Smooth muscle cell (in vitro differentiated cells): Measurements from ENCODE around the gene ZNF69. TPM values are rescaled to one million over a fixed set of nuclear protein-coding genes. Genes with fewer than 3 reads are reported as not detected.
"Not testable (repeated sequence)": the region's sequence is repeated elsewhere in the genome, so short reads cannot be mapped to it uniquely, and the experiment has no call there.

Experiments
- DNase-seq: peaks from one replicate; lab custom pipeline; 2025; ENCODE audit not compliant: unreplicated experiment; lab: John Stamatoyannopoulos, UW
- H2AFZ ChIP-seq: fragments of 200-600 bp; sonication (generic); 2 replicates; pipeline ENCODE4 v1.6.0; 2016; ENCODE audit warnings: antibody characterized with exemption, low read depth, mild to moderate bottlenecking
- H3F3A ChIP-seq: fragments of 200-600 bp; sonication (generic); 2 replicates; pipeline ENCODE4 v1.6.0; 2017; ENCODE audit warnings: antibody characterized with exemption, low read depth
- H3K27ac ChIP-seq: fragments of 200-600 bp; sonication (generic); 2 replicates; pipeline ENCODE4 v1.5.1; 2016; ENCODE audit warnings: low read depth, mild to moderate bottlenecking
- H3K27me3 ChIP-seq: fragments of 200-600 bp; sonication (generic); 2 replicates; pipeline ENCODE4 v1.6.1; 2016; ENCODE audit warnings: low read depth, mild to moderate bottlenecking
- H3K36me3 ChIP-seq: fragments of 200-600 bp; sonication (generic); 2 replicates; pipeline ENCODE4 v1.5.1; 2016; ENCODE audit warnings: low read depth
- H3K4me1 ChIP-seq: fragments of 200-600 bp; sonication (generic); 2 replicates; pipeline ENCODE4 v1.5.1; 2016; ENCODE audit warnings: low read depth
- H3K4me2 ChIP-seq: fragments of 200-600 bp; sonication (generic); 2 replicates; pipeline ENCODE4 v1.6.0; 2016; ENCODE audit warnings: mild to moderate bottlenecking
- H3K4me3 ChIP-seq: fragments of 200-600 bp; sonication (generic); 2 replicates; pipeline ENCODE4 v1.5.1; 2016; ENCODE audit warnings: mild to moderate bottlenecking
- H3K79me2 ChIP-seq: fragments of 200-600 bp; sonication (generic); 2 replicates; pipeline ENCODE4 v1.6.0; 2016; ENCODE audit warnings: low read depth, mild to moderate bottlenecking
- H3K9ac ChIP-seq: fragments of 200-600 bp; sonication (generic); 2 replicates; pipeline ENCODE4 v1.6.0; 2016; ENCODE audit warnings: low read depth
- H3K9me3 ChIP-seq: fragments of 200-600 bp; sonication (generic); replicated peaks from 2 replicates; pipeline ENCODE4 v1.5.1; 2016; ENCODE audit warnings: low read depth
- H4K20me1 ChIP-seq: fragments of 200-600 bp; sonication (generic); 2 replicates; pipeline ENCODE4 v1.6.0; 2016; ENCODE audit warnings: low read depth
- CTCF ChIP-seq: fragments of 200-600 bp; sonication (generic); IDR thresholded peaks from 2 replicates; pipeline ENCODE4 v1.5.1; 2017; ENCODE audit warnings: borderline replicate concordance, mild to moderate bottlenecking, antibody characterized with exemption; ENCODE audit not compliant: insufficient read depth, poor library complexity, severe bottlenecking
- WGBS: methylation state at CpG from one replicate; pipeline ENCODE4 v1.1.7; 2016; ENCODE audit warnings: low lambda C conversion rate; 5-methylcytosine and 5-hydroxymethylcytosine counted together
- polyA plus RNA-seq: library from polyadenylated mRNA; unstranded; fragments of >200 nt; fragmentation: Nextera tagmentation; extraction: Ambion mirVana; gene quantifications from 2 replicates; pipeline ENCODE4 v1.2.1, GENCODE V29; 2016
- total RNA-seq: library from RNA; depleted of rRNA; stranded (reverse); fragments of >200 nt; gene quantifications from 2 replicates; pipeline ENCODE4 v1.2.3, GENCODE V29; 2014

Gene ZNF69
- total and polyA plus RNA-seq, 2 experiments from 2014 or later, result 4.6 to 8.8 TPM

GRCh38 chr19:11848594-11849469, 38.8 kb upstream of the ZNF69 start, which contains the start of gene ZNF439:
Gene ZNF439 (plus strand): TSS chr19:11848726. CDS start chr19:11848868, 142 bp downstream.
- no peaks in the 10 kb centered on the region for H3K9me3 ChIP-seq
- H3K9ac ChIP-seq, result no peak within 1 kb of the TSS
- H3K4me1 ChIP-seq, result no peaks in the 10 kb centered on the region
- H3K27ac ChIP-seq, result no peak within 1 kb of the TSS
- no peaks in the 10 kb centered on the region for H3K79me2 ChIP-seq
- no peaks in the 10 kb centered on the region for H4K20me1 ChIP-seq
- H3K4me2 ChIP-seq, result peak within 1 kb of the TSS; percentile 82
- H2AFZ ChIP-seq, result peak within 1 kb of the TSS; percentile 82
- no peak for DNase-seq
- no peaks in the 10 kb centered on the region for H3K27me3 ChIP-seq
- H3K4me3 ChIP-seq, result peak within 1 kb of the TSS; percentile 59
- TF ChIP-seq CTCF, result no peak
- H3K36me3 ChIP-seq, result no peaks in the 10 kb centered on the region
- WGBS, result 51% methylated on average over 57 of the region's 59 CpGs
- no peaks in the 10 kb centered on the region for H3F3A ChIP-seq

GRCh38 chr19:11850289-11850688, 37.3 kb upstream of the ZNF69 start:
- H3K4me1 ChIP-seq, result not testable (repeated sequence)

GRCh38 chr19:11853358-11853757, 34.2 kb upstream of the ZNF69 start:
- no peak for DNase-seq
- no peaks in the 10 kb centered on the region for H3K27me3 ChIP-seq
- H3K4me2 ChIP-seq, result no peak overlapping the region
- H3K9me3 ChIP-seq, result no peaks in the 10 kb centered on the region
- no peak overlapping the region for H2AFZ ChIP-seq
- no peak overlapping the region for H3K4me3 ChIP-seq
- H3K36me3 ChIP-seq, result no peaks in the 10 kb centered on the region
- H3K79me2 ChIP-seq, result no peaks in the 10 kb centered on the region
- H3K9ac ChIP-seq, result no peak overlapping the region
- no peaks in the 10 kb centered on the region for H3F3A ChIP-seq
- WGBS, result 77% methylated on average over 3 of the region's 3 CpGs
- H4K20me1 ChIP-seq, result no peaks in the 10 kb centered on the region
- TF ChIP-seq CTCF, result no peak
- H3K27ac ChIP-seq, result no peak overlapping the region
- H3K4me1 ChIP-seq, result no peaks in the 10 kb centered on the region

More at GRCh38 chr19:11850289-11850688, 37.3 kb upstream of the ZNF69 start:
- not testable (repeated sequence) for H3K9me3 ChIP-seq, DNase-seq, H2AFZ ChIP-seq, H3K4me2 ChIP-seq, H3F3A ChIP-seq, H3K79me2 ChIP-seq, H3K4me3 ChIP-seq, H3K9ac ChIP-seq, H4K20me1 ChIP-seq, H3K27me3 ChIP-seq, H3K36me3 ChIP-seq, H3K27ac ChIP-seq
- 89% methylated on average over 4 of the region's 4 CpGs for WGBS

GRCh38 chr19:11856596-11857250, 30.9 kb upstream of the ZNF69 start:
- H3K4me2 ChIP-seq, result no peak overlapping the region
- H3K4me3 ChIP-seq, result no peak overlapping the region
- H3K27ac ChIP-seq, result peak overlapping the region; percentile 35
- H3K4me1 ChIP-seq, result no peaks in the 10 kb centered on the region
- H3K27me3 ChIP-seq, result no peaks in the 10 kb centered on the region
- H3K9me3 ChIP-seq, result no peaks in the 10 kb centered on the region
- no peaks in the 10 kb centered on the region for H4K20me1 ChIP-seq
- no peak for DNase-seq
- H3K9ac ChIP-seq, result no peak overlapping the region
- H2AFZ ChIP-seq, result no peak overlapping the region
- 70% methylated on average over 12 of the region's 12 CpGs for WGBS
- no peaks in the 10 kb centered on the region for H3K36me3 ChIP-seq
- H3K79me2 ChIP-seq, result no peaks in the 10 kb centered on the region
- TF ChIP-seq CTCF, result no peak
- no peaks in the 10 kb centered on the region for H3F3A ChIP-seq
